Suprapubic skin (tissue), 3 donors: ENCODE measurements around the gene DPM2.

ENCODE experiments used
- EP300 ChIP-seq: sonication (generic); formaldehyde crosslinking; IDR thresholded peaks from one replicate; pipeline ENCODE4 v1.6.1; 2017; ENCODE audit warnings: antibody characterized with exemption
- TF ChIP-seq, protein P1 (sequence below), 2 donors: fragments of 200-600 bp in 1 of 2; fragments of 450-650 bp in 1 of 2; sonication (generic) in 1 of 2; IDR thresholded peaks; one replicate each; pipeline ENCODE4 v1.5.1; 2016 to 2019; ENCODE audit warnings: antibody characterized with exemption in 2 of 2, mild to moderate bottlenecking in 1 of 2, moderate library complexity in 1 of 2

DNA sequence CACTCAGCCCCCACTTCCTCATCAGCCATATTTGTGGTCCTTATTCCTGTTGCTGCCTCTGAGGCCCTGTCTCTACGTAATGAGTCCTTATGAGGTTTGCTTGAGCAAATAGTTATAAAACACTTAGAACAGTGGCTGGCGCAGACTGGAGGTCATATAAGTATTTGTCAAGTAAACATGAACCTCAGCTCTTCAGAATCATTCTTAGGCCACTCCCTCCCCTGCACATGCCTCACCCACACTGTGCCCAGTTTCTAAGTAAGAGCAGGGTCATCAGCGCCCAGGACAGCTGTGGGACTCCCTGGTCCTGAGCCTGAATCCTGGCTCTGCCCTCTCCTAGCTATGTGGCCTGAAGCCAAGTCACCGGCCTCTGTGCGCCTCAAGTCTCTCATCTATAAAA is 24.8 kb downstream of the DPM2 start:
- TF ChIP-seq EP300 = no peak
- TF ChIP-seq, protein P1, sequence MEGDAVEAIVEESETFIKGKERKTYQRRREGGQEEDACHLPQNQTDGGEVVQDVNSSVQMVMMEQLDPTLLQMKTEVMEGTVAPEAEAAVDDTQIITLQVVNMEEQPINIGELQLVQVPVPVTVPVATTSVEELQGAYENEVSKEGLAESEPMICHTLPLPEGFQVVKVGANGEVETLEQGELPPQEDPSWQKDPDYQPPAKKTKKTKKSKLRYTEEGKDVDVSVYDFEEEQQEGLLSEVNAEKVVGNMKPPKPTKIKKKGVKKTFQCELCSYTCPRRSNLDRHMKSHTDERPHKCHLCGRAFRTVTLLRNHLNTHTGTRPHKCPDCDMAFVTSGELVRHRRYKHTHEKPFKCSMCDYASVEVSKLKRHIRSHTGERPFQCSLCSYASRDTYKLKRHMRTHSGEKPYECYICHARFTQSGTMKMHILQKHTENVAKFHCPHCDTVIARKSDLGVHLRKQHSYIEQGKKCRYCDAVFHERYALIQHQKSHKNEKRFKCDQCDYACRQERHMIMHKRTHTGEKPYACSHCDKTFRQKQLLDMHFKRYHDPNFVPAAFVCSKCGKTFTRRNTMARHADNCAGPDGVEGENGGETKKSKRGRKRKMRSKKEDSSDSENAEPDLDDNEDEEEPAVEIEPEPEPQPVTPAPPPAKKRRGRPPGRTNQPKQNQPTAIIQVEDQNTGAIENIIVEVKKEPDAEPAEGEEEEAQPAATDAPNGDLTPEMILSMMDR (IDR thresholded peaks at IDR 0.05) = no peak
